CD14-positive monocyte (primary cell): Measurements from ENCODE around the gene ABCG4. TPM values are rescaled to one million over a fixed set of nuclear protein-coding genes. Genes with fewer than 3 reads are reported as not detected.

Source experiments
- DNase-seq, 3 donors: peaks; one replicate each; pipeline ENCODE4 v3.0.0-alpha.2; 2011 to 2022
- H2AFZ ChIP-seq: 2 replicates; pipeline ENCODE4 v1.6.0; 2012; ENCODE audit warnings: mild to moderate bottlenecking, low read depth, low read length, inconsistent platforms; ENCODE audit not compliant: insufficient read depth, poor library complexity, severe bottlenecking
- H3K27ac ChIP-seq, 2 donors: 1 replicate in 1 of 2; 2 replicates in 1 of 2; pipeline ENCODE4 v1.5.1; 2012 to 2013; ENCODE audit warnings: low read length in 2 of 2, control low read depth in 1 of 2, inconsistent platforms in 1 of 2, low read depth in 1 of 2, mild to moderate bottlenecking in 1 of 2
- H3K27me3 ChIP-seq, 2 donors: one replicate each; pipeline versions ENCODE4 v1.6.0 to v1.6.1; 2011 to 2013; ENCODE audit warnings: low read length in 2 of 2; ENCODE audit not compliant: control insufficient read depth in 2 of 2, insufficient read depth in 2 of 2
- H3K36me3 ChIP-seq, 2 donors: replicated peaks in 1 of 2; 1 replicate in 1 of 2; 2 replicates in 1 of 2; pipeline versions ENCODE4 v1.5.1 to v1.6.1; 2012 to 2013; ENCODE audit warnings: low read length in 2 of 2, control low read depth in 1 of 2, inconsistent platforms in 1 of 2, mild to moderate bottlenecking in 1 of 2; ENCODE audit not compliant: insufficient read depth in 2 of 2, control insufficient read depth in 1 of 2
- H3K4me1 ChIP-seq, 2 donors: 1 replicate in 1 of 2; 2 replicates in 1 of 2; pipeline versions ENCODE4 v1.5.1 to v1.6.1; 2012 to 2013; ENCODE audit warnings: low read length in 2 of 2, control low read depth in 1 of 2, inconsistent platforms in 1 of 2, mild to moderate bottlenecking in 1 of 2, moderate library complexity in 1 of 2; ENCODE audit not compliant: insufficient read depth in 2 of 2, control insufficient read depth in 1 of 2
- H3K4me2 ChIP-seq: replicated peaks from 2 replicates; pipeline ENCODE3; 2012; ENCODE audit warnings: low read length, moderate library complexity, mild to moderate bottlenecking; ENCODE audit not compliant: poor library complexity, severe bottlenecking; ENCODE audit errors: extremely low read depth
- H3K4me3 ChIP-seq, 3 experiments: fragments of 200-600 bp in 1 of 3; sonication (generic) in 1 of 3; replicated peaks in 1 of 3; 1 replicate in 2 of 3; 2 replicates in 1 of 3; pipeline ENCODE4 v1.5.1; 2011 to 2013; ENCODE audit warnings: low read length in 3 of 3, mild to moderate bottlenecking in 3 of 3, control low read depth in 2 of 3, low read depth in 2 of 3, inconsistent platforms in 1 of 3, moderate library complexity in 1 of 3
- H3K79me2 ChIP-seq: 2 replicates; pipeline ENCODE4 v1.6.0; 2012; ENCODE audit warnings: mild to moderate bottlenecking, control low read depth, inconsistent platforms, low read length, moderate library complexity; ENCODE audit not compliant: insufficient read depth
- H3K9ac ChIP-seq: 2 replicates; pipeline ENCODE4 v1.6.0; 2017; ENCODE audit warnings: low read length, mild to moderate bottlenecking; ENCODE audit not compliant: insufficient read depth, poor library complexity, severe bottlenecking
- H3K9me3 ChIP-seq, 2 donors: replicated peaks in 1 of 2; 1 replicate in 1 of 2; 2 replicates in 1 of 2; pipeline versions ENCODE4 v1.5.1 to v1.6.1; 2012 to 2013; ENCODE audit warnings: low read length in 2 of 2, control low read depth in 1 of 2; ENCODE audit not compliant: control insufficient read depth in 1 of 2, insufficient read depth in 1 of 2
- H4K20me1 ChIP-seq: 2 replicates; pipeline ENCODE4 v1.6.0; 2012; ENCODE audit warnings: mild to moderate bottlenecking, low read length, control low read depth, moderate library complexity; ENCODE audit not compliant: insufficient read depth
- H3K27ac Mint-ChIP-seq, 7 donors: one replicate each; pipeline ENCODE4 v1.8.0; 2020; ENCODE audit warnings: mild to moderate bottlenecking in 7 of 7, mixed read lengths in 7 of 7, moderate library complexity in 6 of 7, inconsistent platforms in 2 of 7
- H3K27me3 Mint-ChIP-seq, 3 donors: one replicate each; pipeline ENCODE4 v1.8.0; 2021 to 2022; ENCODE audit warnings: low read depth in 3 of 3, mild to moderate bottlenecking in 3 of 3, mixed read lengths in 3 of 3, moderate library complexity in 3 of 3, inconsistent platforms in 1 of 3
- H3K36me3 Mint-ChIP-seq, 2 donors: one replicate each; pipeline ENCODE4 v1.8.0; 2020; ENCODE audit warnings: mixed read lengths in 2 of 2, inconsistent platforms in 1 of 2, mild to moderate bottlenecking in 1 of 2
- H3K4me1 Mint-ChIP-seq: one replicate; pipeline ENCODE4 v1.8.0; 2020; ENCODE audit warnings: mild to moderate bottlenecking, mixed read lengths
- H3K4me3 Mint-ChIP-seq, 2 donors: one replicate each; pipeline ENCODE4 v1.8.0; 2020; ENCODE audit warnings: mild to moderate bottlenecking in 2 of 2, mixed read lengths in 2 of 2, moderate library complexity in 1 of 2
- H3K9me3 Mint-ChIP-seq, 7 donors: one replicate each; pipeline ENCODE4 v1.8.0; 2020 to 2022; ENCODE audit warnings: mixed read lengths in 7 of 7, mild to moderate bottlenecking in 6 of 7, moderate library complexity in 6 of 7, inconsistent platforms in 2 of 7
- CTCF ChIP-seq: fragments of 200-600 bp; IDR thresholded peaks from one replicate; pipeline ENCODE4 v1.8.0; 2022; ENCODE audit warnings: antibody characterized with exemption, mild to moderate bottlenecking
- WGBS: methylation state at CpG from one replicate; pipeline ENCODE4 v1.1.5; 2013; ENCODE audit warnings: missing lambda C conversion rate; ENCODE audit not compliant: insufficient coverage; 5-methylcytosine and 5-hydroxymethylcytosine counted together
- intact Hi-C, 2 donors: fragments of 100-400 bp; cut with micrococcal nuclease; formaldehyde crosslinking; loops; one replicate each; pipeline versions ENCODE4 v1.15.0 to v1.15.1; 2023
- polyA plus RNA-seq, 3 donors: library from polyadenylated mRNA; depleted of rRNA in 1 of 3; unstranded in 2 of 3; stranded (reverse) in 1 of 3; fragments of 300-500 nt in 2 of 3; fragments of >200 nt in 1 of 3; fragmentation: Illumina TruSeq in 2 of 3; gene quantifications; 1 replicate in 2 of 3; 2 replicates in 1 of 3; pipeline ENCODE4 v1.2.3, GENCODE V29; 2012 to 2021

Gene ABCG4
- polyA plus RNA-seq, 3 donors: 0.04 TPM; not detected in 2

- Histone ChIP-seq H4K20me1 (no peaks in the 10 kb centered on the region), H3K79me2 (no peaks in the 10 kb centered on the region), H3K36me3 (peaks cover 38 to 57% of the 10 kb centered on the region in 2 donors), H3K9ac (peak overlapping the region; percentile 15), H3K4me1 (peaks cover 28 to 29% of the 10 kb centered on the region in 2 donors), H3K4me2 (no peak overlapping the region), H3K9me3 (no peaks in the 10 kb centered on the region), H3K27me3 (no peaks in the 10 kb centered on the region), H3K27ac (peak overlapping the region in 1 of 2 donors; percentile 23), H3K4me3 (no peak overlapping the region), H2AFZ (no peak overlapping the region)
- no peak for TF ChIP-seq CTCF
- H3K27me3 Mint-ChIP-seq: peaks cover 0 to 3% (median 0%) of the 10 kb centered on the region in 3 donors
- peaks cover 46 to 68% of the 10 kb centered on the region in 2 donors for H3K36me3 Mint-ChIP-seq
- no peak for DNase-seq
- peak overlapping the region in 3 of 7 donors; percentile 2 to 61 (median 46) for H3K27ac Mint-ChIP-seq
- intact Hi-C loops: no loop called here
- peaks cover 29% of the 10 kb centered on the region for H3K4me1 Mint-ChIP-seq
- H3K9me3 Mint-ChIP-seq: no peaks in the 10 kb centered on the region
- WGBS: 24% methylated on average over 2 of the region's 4 CpGs
- no peak overlapping the region for H3K4me3 Mint-ChIP-seq
Measured at GRCh38 chr11:119178166-119178680, 29.4 kb downstream of the ABCG4 start.

- no peaks in the 10 kb centered on the region for H3K9me3 ChIP-seq
- H3K4me2 ChIP-seq: no peak overlapping the region
- no peaks in the 10 kb centered on the region for H4K20me1 ChIP-seq
- H3K27ac Mint-ChIP-seq: no peak overlapping the region
- peaks cover 0 to 2% (median 0%) of the 10 kb centered on the region in 7 donors for H3K9me3 Mint-ChIP-seq
- intact Hi-C loops: no loop called here
- peaks cover 29% of the 10 kb centered on the region for H3K4me1 Mint-ChIP-seq
- no peak overlapping the region for H3K27ac ChIP-seq
- TF ChIP-seq CTCF: no peak
- peaks cover 28 to 29% of the 10 kb centered on the region in 2 donors for H3K4me1 ChIP-seq
- no peak overlapping the region for H3K4me3 Mint-ChIP-seq
- peaks cover 40 to 68% of the 10 kb centered on the region in 2 donors for H3K36me3 Mint-ChIP-seq
- H3K4me3 ChIP-seq: no peak overlapping the region
- 97% methylated on average over 6 of the region's 6 CpGs for WGBS
- no peak for DNase-seq
- peaks cover 40 to 55% of the 10 kb centered on the region in 2 donors for H3K36me3 ChIP-seq
- H3K27me3 ChIP-seq: no peaks in the 10 kb centered on the region
- no peaks in the 10 kb centered on the region for H3K79me2 ChIP-seq
- H3K9ac ChIP-seq: no peak overlapping the region
- H2AFZ ChIP-seq: no peak overlapping the region
- peaks cover 0 to 3% (median 0%) of the 10 kb centered on the region in 3 donors for H3K27me3 Mint-ChIP-seq
Measured at GRCh38 chr11:119179342-119179741, 30.5 kb downstream of the ABCG4 start.
